SU-DHL-6 (cell line): ENCODE data around the gene FGF6.

Experiments
- CTCF ChIP-seq: fragments of 200-600 bp; sonication (generic); IDR thresholded peaks from one replicate; pipeline ENCODE4 v1.5.1; 2017; ENCODE audit warnings: antibody characterized with exemption, mild to moderate bottlenecking, low read length, moderate library complexity; ENCODE audit not compliant: insufficient read depth, poor library complexity, severe bottlenecking
- EZH2phosphoT487 ChIP-seq: fragments of 200-600 bp; sonication (generic), shearing (Covaris generic); conservative IDR thresholded peaks from 2 replicates; pipeline ENCODE4 v1.6.1; 2018; ENCODE audit warnings: mild to moderate bottlenecking, antibody characterized with exemption, low read length, moderate library complexity, mixed read lengths

GRCh38 chr12:4395818-4396217 lies 49.8 kb downstream of the FGF6 start:
- TF ChIP-seq CTCF, result no peak
- no peak for TF ChIP-seq EZH2phosphoT487
